Right cardiac atrium (tissue), 5 donors: ENCODE measurements around the gene TGM1. TPM values are rescaled to one million over a fixed set of nuclear protein-coding genes. Genes with fewer than 3 reads are reported as not detected.

Experiments
- ATAC-seq, 2 donors: fragments of 200-7000 bp; cut with Tn5 transposase; one replicate each; pipeline versions ENCODE4 v1.8.0 to v1.9.1; 2020; ENCODE audit warnings: moderate library complexity in 2 of 2, mild to moderate bottlenecking in 1 of 2
- DNase-seq, 3 donors: peaks; one replicate each; pipeline ENCODE4 v3.0.0-alpha.2; 2020
- H3K27ac ChIP-seq: one replicate; pipeline ENCODE4 v1.5.1; 2013; ENCODE audit warnings: mild to moderate bottlenecking, low read length, control low read depth, moderate library complexity
- H3K27me3 ChIP-seq: one replicate; pipeline ENCODE4 v1.6.1; 2013; ENCODE audit not compliant: control insufficient read depth, insufficient read depth
- H3K4me1 ChIP-seq: one replicate; pipeline ENCODE4 v1.6.1; 2013; ENCODE audit warnings: low read length; ENCODE audit not compliant: control insufficient read depth, insufficient read depth
- H3K4me3 ChIP-seq: one replicate; pipeline ENCODE4 v1.5.1; 2013; ENCODE audit warnings: low read length, control low read depth
- H3K9me3 ChIP-seq: one replicate; pipeline ENCODE4 v1.6.1; 2013; ENCODE audit warnings: low read length; ENCODE audit not compliant: control insufficient read depth
- WGBS: extraction: QIAGEN DNeasy Blood & Tissue Kit; methylation state at CpG from one replicate; pipeline ENCODE4 v1.1.7; 2013; 5-methylcytosine and 5-hydroxymethylcytosine counted together
- intact Hi-C, 4 donors: fragments of 100-400 bp; cut with DNase I; formaldehyde crosslinking; loops; one replicate each; pipeline versions ENCODE4 v1.11.0 to v1.14.0; 2022 to 2023
- polyA plus RNA-seq: library from polyadenylated mRNA; stranded (reverse); fragments of 200-250 nt; gene quantifications from one replicate; pipeline ENCODE4 v1.2.3, GENCODE V29; 2013
- total RNA-seq, 4 donors: library from RNA; stranded (reverse); fragmentation: NEBNext Ultra II Directional; extraction: Animal tissue kit (Norgen Biotek cat#: 25700); gene quantifications; one replicate each; pipeline ENCODE4 v1.2.1, GENCODE V29; 2021
- donor health status: healthy with polysubstance abuse.
- donor health status: DM: no; HTN: yes; CAD: no.
- donor health status: DM: no; HTN: no; CAD: no.
- donor health status: DM: no; HTN: yes; CAD: no; lungs with severe emphysema.
- donor health status: DM: yes; HTN: yes; CAD: no.

Gene TGM1
- total and polyA plus RNA-seq, 5 donors = 0.16 to 2.0 (median 0.40) TPM

GRCh38 chr14:24278424-24278823, 15.4 kb upstream of the TGM1 start:
- Histone ChIP-seq H3K27me3 (no peaks in the 10 kb centered on the region), H3K4me3 (no peak overlapping the region), H3K9me3 (no peaks in the 10 kb centered on the region), H3K4me1 (peaks cover 2% of the 10 kb centered on the region), H3K27ac (no peak overlapping the region)
- WGBS = 72% methylated on average over 5 of the region's 5 CpGs
- intact Hi-C loops = no loop called here
- ATAC-seq (no peak), DNase-seq (no peak)

GRCh38 chr14:24277606-24278321, 14.8 kb upstream of the TGM1 start:
- peak; percentile 20 to 22 for ATAC-seq
- H3K27ac ChIP-seq = no peak overlapping the region
- no peaks in the 10 kb centered on the region for H3K9me3 ChIP-seq
- peaks cover 2% of the 10 kb centered on the region for H3K4me1 ChIP-seq
- WGBS = 74% methylated on average over 11 of the region's 11 CpGs
- intact Hi-C loops = no loop called here
- H3K27me3 ChIP-seq = no peaks in the 10 kb centered on the region
- no peak overlapping the region for H3K4me3 ChIP-seq
- peak in 2 of 3 donors; percentile 61 to 73 for DNase-seq

DNA sequence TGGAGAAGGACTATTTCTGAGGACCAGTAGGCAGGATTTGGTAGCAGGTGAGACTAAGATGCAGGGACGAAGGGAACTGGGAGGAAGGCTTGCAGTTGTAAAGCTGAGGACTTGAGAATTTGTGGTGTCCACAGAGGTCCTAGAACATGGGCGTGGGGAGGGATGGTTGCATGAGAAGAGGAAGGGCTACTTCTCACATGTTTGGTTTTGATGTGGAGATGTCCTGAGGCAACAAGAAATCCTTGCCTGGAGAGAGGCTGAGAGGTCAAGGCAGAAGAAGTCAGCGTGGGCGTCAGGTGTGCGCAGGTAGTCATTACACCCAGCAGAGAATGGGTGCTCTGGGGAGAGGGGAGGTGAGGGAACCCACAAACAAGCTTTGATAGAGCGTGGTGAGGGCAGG, 14.1 kb upstream of the TGM1 start:
- DNase-seq (peak in 1 of 3 donors; percentile 10), ATAC-seq (no peak)
- intact Hi-C loops = no loop called here

GRCh38 chr14:24274101-24274543, 11.1 kb upstream of the TGM1 start:
- intact Hi-C loops = no loop called here
- ATAC-seq = no peak
- Histone ChIP-seq H3K4me1 (no peaks in the 10 kb centered on the region), H3K4me3 (no peak overlapping the region), H3K27ac (no peak overlapping the region), H3K9me3 (no peaks in the 10 kb centered on the region), H3K27me3 (no peaks in the 10 kb centered on the region)
- DNase-seq = peak in 1 of 3 donors; percentile 3
- WGBS = 72% methylated on average over 3 of the region's 3 CpGs

More for the DNA sequence above, 14.1 kb upstream of the TGM1 start:
- 88% methylated on average over 6 of the region's 6 CpGs for WGBS
- Histone ChIP-seq H3K4me1 (peaks cover 2% of the 10 kb centered on the region), H3K9me3 (no peaks in the 10 kb centered on the region), H3K4me3 (no peak overlapping the region), H3K27ac (no peak overlapping the region), H3K27me3 (no peaks in the 10 kb centered on the region)

DNA sequence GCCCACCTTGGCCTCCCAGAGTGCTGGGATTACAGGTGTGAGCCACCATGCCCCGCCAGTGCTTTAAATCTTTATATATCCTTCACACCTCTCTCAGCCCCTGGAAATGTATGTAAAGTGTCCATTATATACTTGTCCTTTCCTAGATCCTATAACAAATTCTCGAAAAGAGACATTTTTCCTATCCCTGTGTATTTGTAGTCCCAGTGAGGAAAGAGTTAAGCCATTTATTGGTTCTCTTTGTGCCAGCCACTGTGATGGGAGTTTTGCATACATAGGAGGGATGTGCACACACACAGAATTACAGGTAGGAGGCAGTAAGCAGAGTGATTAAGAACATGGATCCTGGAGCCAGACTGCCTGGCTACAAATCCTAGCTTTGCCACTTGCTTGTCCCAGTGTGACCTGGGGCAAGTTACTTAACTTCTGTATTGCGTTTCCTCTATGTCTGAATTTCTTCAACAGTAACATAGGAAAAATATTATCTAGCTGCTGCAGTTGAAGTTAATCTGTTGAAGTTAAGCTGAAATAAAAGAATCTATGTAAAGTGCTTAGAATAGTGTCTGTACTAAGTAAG, 10.5 kb upstream of the TGM1 start:
- intact Hi-C loops = no loop called here
- WGBS = 92% methylated on average over 3 of the region's 3 CpGs
- Histone ChIP-seq H3K9me3 (no peaks in the 10 kb centered on the region), H3K27ac (no peak overlapping the region), H3K4me1 (no peaks in the 10 kb centered on the region), H3K4me3 (no peak overlapping the region), H3K27me3 (no peaks in the 10 kb centered on the region)
- DNase-seq (peak in 1 of 3 donors; percentile 4), ATAC-seq (no peak)

GRCh38 chr14:24272467-24272866, 9.5 kb upstream of the TGM1 start:
- Histone ChIP-seq H3K27me3 (no peaks in the 10 kb centered on the region), H3K4me3 (no peak overlapping the region), H3K9me3 (no peaks in the 10 kb centered on the region), H3K4me1 (no peaks in the 10 kb centered on the region), H3K27ac (no peak overlapping the region)
- no peak for DNase-seq
- ATAC-seq = no peak
- intact Hi-C loops = no loop called here
- WGBS = 89% methylated on average over 2 of the region's 2 CpGs

DNA sequence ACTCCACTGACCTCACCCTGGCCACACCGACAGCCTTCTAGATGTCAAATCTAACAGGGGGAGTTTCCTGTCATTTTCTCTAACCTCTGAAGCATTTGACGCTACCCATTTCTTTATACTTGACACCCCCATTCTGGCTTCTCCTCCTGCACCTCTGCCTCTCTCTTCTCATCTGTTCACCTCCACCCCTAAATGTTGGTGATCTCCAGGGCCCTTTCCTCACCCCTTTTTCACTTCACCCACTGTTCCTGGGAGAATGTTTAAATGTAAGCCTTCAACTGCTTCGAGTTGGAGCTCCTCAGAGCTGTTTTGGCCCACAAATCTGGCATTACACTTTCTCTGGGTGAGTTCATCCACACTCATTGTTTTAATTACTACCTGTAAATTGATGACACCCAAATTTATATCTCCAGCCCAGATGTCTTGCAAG, 8.9 kb upstream of the TGM1 start:
- intact Hi-C loops = no loop called here
- H3K9me3 ChIP-seq = no peaks in the 10 kb centered on the region
- ATAC-seq (no peak), DNase-seq (no peak)
- no peaks in the 10 kb centered on the region for H3K4me1 ChIP-seq
- 27% methylated on average over 3 of the region's 3 CpGs for WGBS
- peak overlapping the region; percentile 85 for H3K4me3 ChIP-seq
- H3K27me3 ChIP-seq = no peaks in the 10 kb centered on the region
- H3K27ac ChIP-seq = peak overlapping the region; percentile 76

GRCh38 chr14:24271134-24271833, 8.3 kb upstream of the TGM1 start, which contains the start of gene RABGGTA:
Gene RABGGTA (minus strand): TSS chr14:24271597. CDS start chr14:24271115, 482 bp downstream.
- peak; percentile 96 for ATAC-seq
- Histone ChIP-seq H3K27ac (peak within 1 kb of the TSS; percentile 97), H3K27me3 (no peaks in the 10 kb centered on the region), H3K4me3 (peak within 1 kb of the TSS; percentile 85), H3K4me1 (no peaks in the 10 kb centered on the region), H3K9me3 (no peaks in the 10 kb centered on the region)
- DNase-seq = peak; percentile 88 to 95 (median 95)
- intact Hi-C loops = no loop called here
- under 1% methylated on average over 61 of the region's 61 CpGs for WGBS

DNA sequence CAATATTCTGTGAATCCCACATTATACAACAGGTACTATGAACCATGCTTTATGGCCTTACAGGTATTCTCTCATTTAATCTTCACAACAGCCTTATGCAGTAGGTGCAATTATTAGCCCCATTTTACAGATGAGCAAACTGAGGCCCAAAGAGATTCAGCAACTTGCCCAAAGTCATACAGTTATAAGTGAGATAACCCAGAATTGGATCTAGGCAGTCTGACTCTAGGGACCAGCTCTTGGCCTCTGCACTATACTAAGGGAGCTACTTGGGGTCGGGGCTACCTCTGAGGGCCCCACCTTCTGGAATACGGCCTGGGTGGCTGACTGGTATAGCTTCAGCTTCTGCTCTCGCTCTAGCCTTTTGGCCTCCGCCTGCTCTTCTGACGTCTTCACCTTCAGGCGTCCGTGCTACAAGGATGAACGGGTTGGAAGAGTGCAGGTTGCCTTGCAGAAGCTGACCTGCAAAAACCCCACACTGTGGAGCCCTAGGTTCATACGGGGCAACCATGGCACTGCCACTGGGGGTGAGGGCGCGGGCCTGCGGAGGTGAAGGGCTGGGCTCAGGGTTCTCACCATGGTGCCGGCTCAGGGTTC, 7.7 kb upstream of the TGM1 start:
- ATAC-seq (peak in 1 of 2 donors; percentile 2), DNase-seq (no peak)
- peak overlapping the region; percentile 85 for H3K4me3 ChIP-seq
- H3K9me3 ChIP-seq = no peaks in the 10 kb centered on the region
- peak overlapping the region; percentile 97 for H3K27ac ChIP-seq
- WGBS = 19% methylated on average over 13 of the region's 13 CpGs
- H3K4me1 ChIP-seq = no peaks in the 10 kb centered on the region
- intact Hi-C loops = no loop called here
- H3K27me3 ChIP-seq = no peaks in the 10 kb centered on the region

GRCh38 chr14:24269910-24270536, 7.0 kb upstream of the TGM1 start:
- intact Hi-C loops = no loop called here

More at GRCh38 chr14:24269910-24270536, 7.0 kb upstream of the TGM1 start:
- ATAC-seq (no peak), DNase-seq (peak in 1 of 3 donors; percentile 51)
- no peak overlapping the region for H3K27ac ChIP-seq
- WGBS = 96% methylated on average over 14 of the region's 14 CpGs
- H3K4me3 ChIP-seq = no peak overlapping the region
- H3K27me3 ChIP-seq = no peaks in the 10 kb centered on the region
- no peaks in the 10 kb centered on the region for H3K9me3 ChIP-seq
- H3K4me1 ChIP-seq = no peaks in the 10 kb centered on the region
